ENCODE data around the gene SYVN1.
"Not testable (repeated sequence)": the region's sequence is repeated elsewhere in the genome, so short reads cannot be mapped to it uniquely, and the experiment has no call there.

Gene SYVN1

GRCh38 chr11:65126624-65127274, 7.6 kb downstream of the SYVN1 start:
- DNase-seq, result no peak

- no peak for DNase-seq
Measured at GRCh38 chr11:65125197-65126056, 8.9 kb downstream of the SYVN1 start.

GRCh38 chr11:65124480-65125196, 9.7 kb downstream of the SYVN1 start:
- no peak for DNase-seq

GRCh38 chr11:65121865-65122696, 12.2 kb downstream of the SYVN1 start, which contains the start of the genes FAU and MRPL49:
Gene FAU, minus strand, starts transcription at chr11:65122134. Its CDS starts 321 bp downstream, at chr11:65121813.
Gene MRPL49, plus strand, starts transcription at chr11:65122321. Its CDS starts 26 bp downstream, at chr11:65122347.
- peak; percentile 87 to 98 for DNase-seq

- no peak for DNase-seq
Measured at GRCh38 chr11:65121447-65121864, 12.9 kb downstream of the SYVN1 start.

- no peak for DNase-seq
Measured at GRCh38 chr11:65120831-65121230, 13.5 kb downstream of the SYVN1 start.

- DNase-seq, result no peak
Measured at GRCh38 chr11:65119670-65119995, 14.7 kb downstream of the SYVN1 start.

- not testable (repeated sequence) for DNase-seq
Measured at GRCh38 chr11:65118891-65119669, 15.2 kb downstream of the SYVN1 start.

- no peak for DNase-seq
Measured at GRCh38 chr11:65118097-65118837, 16.1 kb downstream of the SYVN1 start.

- DNase-seq, result peak; percentile 94 to 97
Measured at GRCh38 chr11:65117206-65118096, 16.9 kb downstream of the SYVN1 start, which contains the start of gene ZNHIT2. Gene ZNHIT2, minus strand, starts transcription at chr11:65117701. Its CDS starts 48 bp downstream, at chr11:65117653.

GRCh38 chr11:65116370-65117205, 17.7 kb downstream of the SYVN1 start:
- no peak for DNase-seq

- DNase-seq, result no peak
Measured at GRCh38 chr11:65115361-65116082, 18.8 kb downstream of the SYVN1 start.

GRCh38 chr11:65114538-65115171, 19.7 kb downstream of the SYVN1 start:
- no peak for DNase-seq

GRCh38 chr11:65113839-65114238, 20.5 kb downstream of the SYVN1 start:
- no peak for DNase-seq

- no peak for DNase-seq
Measured at GRCh38 chr11:65113361-65113756, 21.0 kb downstream of the SYVN1 start.

- DNase-seq, result peak; percentile 21 to 31
Measured at GRCh38 chr11:65112546-65113360, 21.6 kb downstream of the SYVN1 start.
